C4-2B (cell line): ENCODE data around the gene THEM5.

Experiments
- CTCF ChIP-seq: fragments of 450-650 bp; conservative IDR thresholded peaks from 2 replicates; pipeline ENCODE4 v1.5.1; 2017; ENCODE audit warnings: mild to moderate bottlenecking
- ZFX ChIP-seq: fragments of 450-650 bp; IDR thresholded peaks from 2 replicates; pipeline ENCODE4 v1.6.1; 2017

GRCh38 chr1:151897991-151898431, 44.5 kb upstream of the THEM5 start:
- TF ChIP-seq CTCF (no peak), ZFX (no peak)
